Mammary epithelial cell (primary cell): ENCODE data around the gene RABL6.

Experiments
- CTCF ChIP-seq, 2 donors: IDR thresholded peaks in 1 of 2; conservative IDR thresholded peaks in 1 of 2; 2 replicates each; pipeline ENCODE4 v1.5.1; 2011 to 2012; ENCODE audit warnings: inconsistent platforms in 2 of 2, low read length in 2 of 2, mild to moderate bottlenecking in 2 of 2, control low read depth in 1 of 2, low read depth in 1 of 2; ENCODE audit not compliant: insufficient read depth in 1 of 2; ENCODE audit errors: extremely low read depth in 1 of 2
- EZH2 ChIP-seq: IDR thresholded peaks from 2 replicates; pipeline ENCODE4 v1.6.1; 2012; ENCODE audit warnings: low read length, inconsistent platforms, borderline replicate concordance

DNA sequence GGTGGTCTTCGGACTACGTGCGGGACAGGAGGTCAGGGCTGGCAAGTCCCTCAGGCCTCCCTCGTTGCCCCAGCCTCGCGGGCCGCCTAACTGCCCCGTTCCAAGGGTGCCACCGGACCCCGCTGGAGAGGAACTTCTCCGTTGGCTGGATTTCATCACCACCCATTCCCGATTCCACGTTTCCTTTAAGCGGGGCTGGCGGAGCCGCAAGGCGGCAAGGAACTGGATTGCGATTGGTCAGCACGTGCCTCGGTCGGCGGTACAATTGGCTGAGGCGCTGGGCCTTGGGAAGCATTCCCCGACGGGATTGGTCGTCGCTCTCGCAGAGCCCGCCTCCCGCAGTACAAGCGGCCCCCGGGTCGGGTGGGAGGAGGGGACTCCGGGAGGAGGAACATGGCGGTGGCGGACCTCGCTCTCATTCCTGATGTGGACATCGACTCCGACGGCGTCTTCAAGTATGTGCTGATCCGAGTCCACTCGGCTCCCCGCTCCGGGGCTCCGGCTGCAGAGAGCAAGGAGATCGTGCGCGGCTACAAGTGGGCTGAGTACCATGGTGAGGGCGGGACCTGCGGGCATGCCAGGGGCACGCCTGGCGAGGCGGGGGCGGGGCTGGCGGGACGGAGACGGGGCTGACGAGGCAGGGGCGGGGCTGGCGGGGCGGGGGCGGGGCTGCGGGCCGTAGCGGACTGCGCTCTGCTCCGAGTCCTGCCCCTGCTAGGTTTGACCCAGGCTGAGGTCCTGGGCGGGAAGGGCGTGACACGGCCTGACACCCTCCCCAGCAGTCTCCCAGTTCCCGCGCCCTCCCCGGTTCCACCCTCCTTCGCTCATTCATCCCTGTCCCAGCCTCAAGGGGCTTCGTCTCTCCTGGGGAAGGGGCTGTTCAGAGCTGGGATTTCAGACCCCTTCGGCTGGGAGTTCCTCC is 41.6 kb downstream of the RABL6 start, which contains the start of gene PHPT1:
- TF ChIP-seq CTCF (conservative IDR thresholded peaks at IDR 0.05 in 1 of 2, IDR thresholded peaks at IDR 0.05 in 1 of 2; ENCODE audit: extremely low read depth in 1 of 2, insufficient read depth in 1 of 2, low read depth in 1 of 2, low read length in 2 of 2) (no peak), EZH2 (no peak)
